ENCODE results near the gene TRIM17. TPM values are rescaled to one million over a fixed set of nuclear protein-coding genes. Genes with fewer than 3 reads are reported as not detected.

The TRIM17 gene
- total RNA-seq, 3 donors from 2014 or later (not counting 1 experiment from before 2014, with no cell fraction given), result 8.0 to 13.4 (median 8.4) TPM

DNA sequence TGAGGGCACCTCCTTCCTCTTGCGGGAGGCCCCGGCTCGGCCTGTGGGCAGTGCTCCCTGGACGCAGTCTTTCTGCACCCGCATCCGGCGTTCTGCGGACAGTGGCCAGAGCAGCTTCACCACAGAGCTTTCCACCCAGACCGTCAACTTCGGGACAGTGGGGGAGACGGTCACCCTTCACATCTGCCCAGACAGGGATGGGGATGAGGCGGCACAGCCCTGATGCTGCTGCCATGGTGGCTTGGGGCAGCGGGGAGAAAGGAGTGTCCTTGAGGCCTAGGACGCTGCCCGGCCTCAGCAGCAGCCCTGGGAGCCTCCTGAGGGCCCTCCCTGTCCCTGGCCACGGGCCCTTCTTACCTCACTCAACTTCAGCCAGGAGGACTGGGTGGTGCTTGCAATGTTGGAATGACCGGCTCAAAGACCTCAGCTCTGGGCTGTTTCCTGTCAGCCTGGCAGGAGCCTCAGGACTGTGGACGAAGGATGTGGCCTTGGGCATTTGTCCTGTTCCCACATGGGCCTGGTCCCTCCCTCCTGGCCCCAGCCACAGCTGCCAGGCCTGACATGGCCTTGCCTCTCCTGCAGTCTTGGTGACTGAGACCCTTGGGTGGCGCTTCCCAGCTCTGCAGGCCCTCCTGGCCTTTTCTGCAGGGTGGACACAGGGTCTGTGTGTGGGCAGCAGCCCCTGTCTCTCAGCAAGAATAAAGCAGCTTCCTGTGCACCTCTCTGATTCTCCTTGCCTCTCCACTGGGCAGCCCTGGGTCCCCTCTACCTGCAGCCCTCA is 55.9 kb downstream of the TRIM17 start:
- TF ChIP-seq, protein P1, sequence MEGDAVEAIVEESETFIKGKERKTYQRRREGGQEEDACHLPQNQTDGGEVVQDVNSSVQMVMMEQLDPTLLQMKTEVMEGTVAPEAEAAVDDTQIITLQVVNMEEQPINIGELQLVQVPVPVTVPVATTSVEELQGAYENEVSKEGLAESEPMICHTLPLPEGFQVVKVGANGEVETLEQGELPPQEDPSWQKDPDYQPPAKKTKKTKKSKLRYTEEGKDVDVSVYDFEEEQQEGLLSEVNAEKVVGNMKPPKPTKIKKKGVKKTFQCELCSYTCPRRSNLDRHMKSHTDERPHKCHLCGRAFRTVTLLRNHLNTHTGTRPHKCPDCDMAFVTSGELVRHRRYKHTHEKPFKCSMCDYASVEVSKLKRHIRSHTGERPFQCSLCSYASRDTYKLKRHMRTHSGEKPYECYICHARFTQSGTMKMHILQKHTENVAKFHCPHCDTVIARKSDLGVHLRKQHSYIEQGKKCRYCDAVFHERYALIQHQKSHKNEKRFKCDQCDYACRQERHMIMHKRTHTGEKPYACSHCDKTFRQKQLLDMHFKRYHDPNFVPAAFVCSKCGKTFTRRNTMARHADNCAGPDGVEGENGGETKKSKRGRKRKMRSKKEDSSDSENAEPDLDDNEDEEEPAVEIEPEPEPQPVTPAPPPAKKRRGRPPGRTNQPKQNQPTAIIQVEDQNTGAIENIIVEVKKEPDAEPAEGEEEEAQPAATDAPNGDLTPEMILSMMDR (IDR thresholded peaks at IDR 0.05), result no peak
- no peaks in the 10 kb centered on the region for H3K9me3 ChIP-seq (ENCODE audit: control insufficient read depth, insufficient read depth, low read length)
- H3K4me3 Mint-ChIP-seq, result no peak overlapping the region
- H3K4me1 ChIP-seq (ENCODE audit: control insufficient read depth, insufficient read depth, low read length), result peaks cover 13% of the 10 kb centered on the region
- no peak overlapping the region for H3K4me3 ChIP-seq (ENCODE audit: low read length)
- 92% methylated on average over 19 of the region's 19 CpGs for WGBS (ENCODE audit: insufficient coverage)
- H3K27ac Mint-ChIP-seq, result no peak overlapping the region
- H3K36me3 Mint-ChIP-seq, result no peaks in the 10 kb centered on the region
- no peaks in the 10 kb centered on the region for H3K9me3 Mint-ChIP-seq
- no peak overlapping the region for H3K27ac ChIP-seq (ENCODE audit: low read length)
- peaks cover 6 to 7% of the 10 kb centered on the region in 2 donors for H3K4me1 Mint-ChIP-seq
- no peaks in the 10 kb centered on the region for H3K27me3 Mint-ChIP-seq (ENCODE audit: low read depth in 2 of 2)
- H3K36me3 ChIP-seq (ENCODE audit: control insufficient read depth, insufficient read depth, low read length), result no peaks in the 10 kb centered on the region
- ATAC-seq (no peak), DNase-seq (no peak)
- H3K27me3 ChIP-seq (ENCODE audit: control insufficient read depth, insufficient read depth, low read length), result no peaks in the 10 kb centered on the region
- intact Hi-C loops (cut with micrococcal nuclease), result no loop called here

DNA sequence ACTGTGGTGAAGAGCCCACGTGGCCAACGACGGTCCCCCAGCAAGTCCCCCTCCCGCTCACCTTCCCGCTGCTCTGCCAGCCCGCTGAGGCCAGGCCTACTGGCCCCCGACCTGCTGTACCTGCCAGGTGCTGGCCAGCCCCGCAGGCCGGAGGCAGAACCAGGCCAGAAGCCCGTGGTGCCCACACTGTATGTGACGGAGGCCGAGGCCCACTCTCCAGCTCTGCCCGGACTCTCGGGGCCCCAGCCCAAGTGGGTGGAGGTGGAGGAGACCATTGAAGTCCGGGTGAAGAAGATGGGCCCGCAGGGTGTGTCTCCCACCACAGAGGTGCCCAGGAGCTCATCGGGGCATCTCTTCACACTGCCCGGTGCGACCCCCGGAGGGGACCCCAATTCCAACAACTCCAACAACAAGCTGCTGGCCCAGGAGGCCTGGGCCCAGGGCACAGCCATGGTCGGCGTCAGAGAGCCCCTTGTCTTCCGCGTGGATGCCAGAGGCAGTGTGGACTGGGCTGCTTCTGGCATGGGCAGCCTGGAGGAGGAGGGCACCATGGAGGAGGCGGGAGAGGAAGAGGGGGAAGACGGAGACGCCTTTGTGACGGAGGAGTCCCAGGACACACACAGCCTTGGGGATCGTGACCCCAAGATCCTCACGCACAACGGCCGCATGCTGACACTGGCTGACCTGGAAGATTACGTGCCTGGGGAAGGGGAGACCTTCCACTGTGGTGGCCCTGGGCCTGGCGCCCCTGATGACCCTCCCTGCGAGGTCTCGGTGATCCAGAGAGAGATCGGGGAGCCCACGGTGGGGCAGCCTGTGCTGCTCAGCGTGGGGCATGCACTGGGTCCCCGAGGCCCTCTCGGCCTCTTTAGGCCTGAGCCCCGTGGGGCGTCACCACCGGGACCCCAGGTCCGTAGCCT is 56.8 kb downstream of the TRIM17 start:
- H3K36me3 Mint-ChIP-seq, result no peaks in the 10 kb centered on the region
- Histone ChIP-seq H3K9me3 (ENCODE audit: control insufficient read depth, insufficient read depth, low read length) (no peaks in the 10 kb centered on the region), H3K4me1 (ENCODE audit: control insufficient read depth, insufficient read depth, low read length) (peaks cover 13% of the 10 kb centered on the region), H3K36me3 (ENCODE audit: control insufficient read depth, insufficient read depth, low read length) (no peaks in the 10 kb centered on the region), H3K27ac (ENCODE audit: low read length) (no peak overlapping the region), H3K4me3 (ENCODE audit: low read length) (no peak overlapping the region), H3K27me3 (ENCODE audit: control insufficient read depth, insufficient read depth, low read length) (no peaks in the 10 kb centered on the region)
- DNase-seq, result no peak
- peaks cover 6 to 7% of the 10 kb centered on the region in 2 donors for H3K4me1 Mint-ChIP-seq
- 90% methylated on average over 45 of the region's 45 CpGs for WGBS (ENCODE audit: insufficient coverage)
- no peaks in the 10 kb centered on the region for H3K27me3 Mint-ChIP-seq (ENCODE audit: low read depth in 2 of 2)
- H3K4me3 Mint-ChIP-seq, result no peak overlapping the region
- H3K9me3 Mint-ChIP-seq, result no peaks in the 10 kb centered on the region
- ATAC-seq, result no peak
- TF ChIP-seq, protein P1 (IDR thresholded peaks at IDR 0.05), result no peak
- no peak overlapping the region for H3K27ac Mint-ChIP-seq
- intact Hi-C loops (cut with micrococcal nuclease), result no loop called here

DNA sequence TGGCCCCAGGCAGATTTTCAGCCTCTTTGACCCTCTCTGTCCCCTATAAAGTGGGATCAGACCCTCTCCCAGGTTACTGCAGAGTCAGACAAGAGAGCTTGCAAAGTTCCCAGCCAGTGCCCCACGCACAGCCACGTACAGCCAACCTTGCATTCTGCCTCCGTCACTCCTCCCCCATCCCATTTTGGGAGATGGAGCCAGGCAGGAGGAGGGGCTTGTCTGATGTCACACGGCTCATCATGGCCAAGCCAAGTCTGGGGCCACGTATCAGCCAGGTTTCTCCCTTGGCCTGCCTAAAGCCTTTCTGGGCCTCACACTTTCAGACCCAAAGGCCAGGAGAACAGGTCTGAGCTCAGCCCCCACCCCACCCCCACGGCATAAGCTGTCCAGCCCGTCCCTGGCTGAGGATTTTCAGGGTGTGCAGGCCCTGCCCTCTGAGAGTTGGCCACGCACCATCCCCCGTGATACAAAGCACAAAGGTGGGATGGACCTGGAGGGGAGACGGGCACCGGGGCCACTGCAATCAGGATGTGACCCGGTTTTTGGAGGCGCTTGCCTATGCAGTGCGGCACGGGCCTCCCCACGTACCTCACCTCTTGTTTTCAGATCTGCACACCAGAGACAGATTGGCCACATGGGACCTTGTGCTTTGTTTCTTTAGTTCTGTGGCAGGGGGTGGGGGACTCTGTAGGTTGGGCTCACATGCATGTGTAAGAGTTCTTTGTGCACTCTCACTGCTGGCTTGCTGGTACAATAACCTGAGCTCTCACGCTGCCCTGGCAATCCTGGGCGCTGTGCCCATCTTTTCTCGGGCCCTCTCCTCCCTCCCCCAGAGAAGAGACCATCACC is 57.7 kb downstream of the TRIM17 start:
- DNase-seq (no peak), ATAC-seq (no peak)
- H3K36me3 ChIP-seq (ENCODE audit: control insufficient read depth, insufficient read depth, low read length), result no peaks in the 10 kb centered on the region
- H3K27me3 Mint-ChIP-seq (ENCODE audit: low read depth in 2 of 2), result no peaks in the 10 kb centered on the region
- TF ChIP-seq, protein P1 (IDR thresholded peaks at IDR 0.05), result no peak
- 91% methylated on average over 19 of the region's 19 CpGs for WGBS (ENCODE audit: insufficient coverage)
- H3K27ac Mint-ChIP-seq, result peak overlapping the region in 1 of 2 donors; percentile 75
- peak overlapping the region; percentile 18 for H3K27ac ChIP-seq (ENCODE audit: low read length)
- peaks cover 13% of the 10 kb centered on the region for H3K4me1 ChIP-seq (ENCODE audit: control insufficient read depth, insufficient read depth, low read length)
- H3K4me3 ChIP-seq (ENCODE audit: low read length), result no peak overlapping the region
- intact Hi-C loops (cut with micrococcal nuclease), result no loop called here
- no peaks in the 10 kb centered on the region for H3K9me3 Mint-ChIP-seq
- no peaks in the 10 kb centered on the region for H3K36me3 Mint-ChIP-seq
- H3K27me3 ChIP-seq (ENCODE audit: control insufficient read depth, insufficient read depth, low read length), result no peaks in the 10 kb centered on the region
- H3K9me3 ChIP-seq (ENCODE audit: control insufficient read depth, insufficient read depth, low read length), result no peaks in the 10 kb centered on the region
- H3K4me1 Mint-ChIP-seq, result peaks cover 6 to 7% of the 10 kb centered on the region in 2 donors
- H3K4me3 Mint-ChIP-seq, result no peak overlapping the region
